ENCODE results near the gene SLC16A3.
A peak's percentile ranks its signal among the peaks of the same experiment; 100 is the strongest.

Gene SLC16A3

GRCh38 chr17:82287013-82287867 lies 58.4 kb downstream of the SLC16A3 start:
- TF ChIP-seq, protein P1, sequence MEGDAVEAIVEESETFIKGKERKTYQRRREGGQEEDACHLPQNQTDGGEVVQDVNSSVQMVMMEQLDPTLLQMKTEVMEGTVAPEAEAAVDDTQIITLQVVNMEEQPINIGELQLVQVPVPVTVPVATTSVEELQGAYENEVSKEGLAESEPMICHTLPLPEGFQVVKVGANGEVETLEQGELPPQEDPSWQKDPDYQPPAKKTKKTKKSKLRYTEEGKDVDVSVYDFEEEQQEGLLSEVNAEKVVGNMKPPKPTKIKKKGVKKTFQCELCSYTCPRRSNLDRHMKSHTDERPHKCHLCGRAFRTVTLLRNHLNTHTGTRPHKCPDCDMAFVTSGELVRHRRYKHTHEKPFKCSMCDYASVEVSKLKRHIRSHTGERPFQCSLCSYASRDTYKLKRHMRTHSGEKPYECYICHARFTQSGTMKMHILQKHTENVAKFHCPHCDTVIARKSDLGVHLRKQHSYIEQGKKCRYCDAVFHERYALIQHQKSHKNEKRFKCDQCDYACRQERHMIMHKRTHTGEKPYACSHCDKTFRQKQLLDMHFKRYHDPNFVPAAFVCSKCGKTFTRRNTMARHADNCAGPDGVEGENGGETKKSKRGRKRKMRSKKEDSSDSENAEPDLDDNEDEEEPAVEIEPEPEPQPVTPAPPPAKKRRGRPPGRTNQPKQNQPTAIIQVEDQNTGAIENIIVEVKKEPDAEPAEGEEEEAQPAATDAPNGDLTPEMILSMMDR (IDR thresholded peaks at IDR 0.05; ENCODE audit: low read length, missing control alignments), result no peak
- DNase-seq (ENCODE audit: low read depth), result no peak
- H3K4me3 ChIP-seq (replicated peaks; ENCODE audit: low read depth, low read length), result no peak overlapping the region

GRCh38 chr17:82287868-82288801 lies 59.3 kb downstream of the SLC16A3 start:
- TF ChIP-seq, protein P1 (IDR thresholded peaks at IDR 0.05; ENCODE audit: low read length, missing control alignments), result no peak
- no peak overlapping the region for H3K4me3 ChIP-seq (replicated peaks; ENCODE audit: low read depth, low read length)
- DNase-seq (ENCODE audit: low read depth), result peak; percentile 93

Measured in fibroblast of pulmonary artery (primary cell).